HUES64 (cell line): ENCODE results near the gene RANBP3.
"Not testable (repeated sequence)": the region's sequence is repeated elsewhere in the genome, so short reads cannot be mapped to it uniquely, and the experiment has no call there.

Experiments
- H3K27ac ChIP-seq: 2 replicates; pipeline ENCODE4 v1.7.0; 2013; ENCODE audit warnings: low read depth, low read length, inconsistent platforms
- H3K27me3 ChIP-seq: 2 replicates; pipeline ENCODE4 v1.6.1; 2013; ENCODE audit warnings: mild to moderate bottlenecking, low read length; ENCODE audit not compliant: insufficient read depth
- H3K36me3 ChIP-seq: 2 replicates; pipeline ENCODE4 v1.6.1; 2013; ENCODE audit warnings: mild to moderate bottlenecking, low read length; ENCODE audit not compliant: insufficient read depth
- H3K4me1 ChIP-seq: 2 replicates; pipeline ENCODE4 v1.6.1; 2013; ENCODE audit warnings: mild to moderate bottlenecking, low read length, moderate library complexity; ENCODE audit not compliant: insufficient read depth
- H3K4me3 ChIP-seq: 2 replicates; pipeline ENCODE4 v1.5.1; 2013; ENCODE audit warnings: mild to moderate bottlenecking, low read length, moderate library complexity
- H3K9ac ChIP-seq: 2 replicates; pipeline ENCODE4 v1.6.1; 2013; ENCODE audit warnings: mild to moderate bottlenecking, low read depth, low read length
- H3K9me3 ChIP-seq: 2 replicates; pipeline ENCODE4 v1.6.1; 2013; ENCODE audit warnings: low read depth, low read length; ENCODE audit not compliant: insufficient read depth
- WGBS: fragments of 150-250, 120-280 bp; methylation state at CpG from one replicate; pipeline ENCODE4 v1.1.7; 2013; ENCODE audit warnings: missing lambda C conversion rate; 5-methylcytosine and 5-hydroxymethylcytosine counted together

RANBP3 gene

GRCh38 chr19:5895409-5895808, 82.5 kb downstream of the RANBP3 start:
- no peaks in the 10 kb centered on the region for H3K9me3 ChIP-seq
- WGBS, result 86% methylated on average over 15 of the region's 15 CpGs
- no peak overlapping the region for H3K27ac ChIP-seq

GRCh38 chr19:5894704-5895349, 83.1 kb downstream of the RANBP3 start:
- peaks cover 22% of the 10 kb centered on the region for H3K36me3 ChIP-seq
- no peaks in the 10 kb centered on the region for H3K27me3 ChIP-seq
- no peak overlapping the region for H3K27ac ChIP-seq
- H3K9ac ChIP-seq, result no peak overlapping the region
- 96% methylated on average over 28 of the region's 28 CpGs for WGBS
- H3K4me3 ChIP-seq, result no peak overlapping the region
- no peaks in the 10 kb centered on the region for H3K9me3 ChIP-seq
- no peaks in the 10 kb centered on the region for H3K4me1 ChIP-seq

More at GRCh38 chr19:5895409-5895808, 82.5 kb downstream of the RANBP3 start:
- H3K9ac ChIP-seq, result no peak overlapping the region
- H3K4me3 ChIP-seq, result no peak overlapping the region
- no peaks in the 10 kb centered on the region for H3K4me1 ChIP-seq
- peaks cover 28% of the 10 kb centered on the region for H3K36me3 ChIP-seq
- no peaks in the 10 kb centered on the region for H3K27me3 ChIP-seq

GRCh38 chr19:5893907-5894703, 83.8 kb downstream of the RANBP3 start:
- Histone ChIP-seq H3K27ac (no peak overlapping the region), H3K4me1 (no peaks in the 10 kb centered on the region), H3K9me3 (no peaks in the 10 kb centered on the region), H3K27me3 (no peaks in the 10 kb centered on the region), H3K36me3 (peaks cover 22% of the 10 kb centered on the region), H3K4me3 (no peak overlapping the region), H3K9ac (no peak overlapping the region)
- WGBS, result 88% methylated on average over 28 of the region's 28 CpGs

GRCh38 chr19:5893296-5893903, 84.5 kb downstream of the RANBP3 start:
- Histone ChIP-seq H3K4me3 (no peak overlapping the region), H3K27ac (no peak overlapping the region), H3K9ac (no peak overlapping the region)

GRCh38 chr19:5892772-5893275, 85.1 kb downstream of the RANBP3 start:
- Histone ChIP-seq H3K9ac (no peak overlapping the region), H3K4me1 (no peaks in the 10 kb centered on the region), H3K27me3 (no peaks in the 10 kb centered on the region), H3K9me3 (no peaks in the 10 kb centered on the region), H3K27ac (no peak overlapping the region), H3K4me3 (no peak overlapping the region), H3K36me3 (peaks cover 22% of the 10 kb centered on the region)
- 74% methylated on average over 15 of the region's 15 CpGs for WGBS

More at GRCh38 chr19:5893296-5893903, 84.5 kb downstream of the RANBP3 start:
- peaks cover 22% of the 10 kb centered on the region for H3K36me3 ChIP-seq
- no peaks in the 10 kb centered on the region for H3K27me3 ChIP-seq
- H3K4me1 ChIP-seq, result no peaks in the 10 kb centered on the region
- 79% methylated on average over 13 of the region's 13 CpGs for WGBS
- H3K9me3 ChIP-seq, result no peaks in the 10 kb centered on the region

- Histone ChIP-seq H3K9ac (no peak overlapping the region), H3K27me3 (no peaks in the 10 kb centered on the region), H3K36me3 (peaks cover 22% of the 10 kb centered on the region), H3K9me3 (no peaks in the 10 kb centered on the region), H3K4me1 (no peaks in the 10 kb centered on the region), H3K27ac (no peak overlapping the region), H3K4me3 (no peak overlapping the region)
- WGBS, result 41% methylated on average over 47 of the region's 48 CpGs
Observed at GRCh38 chr19:5891938-5892771, 85.8 kb downstream of the RANBP3 start.

GRCh38 chr19:5891572-5891937, 86.4 kb downstream of the RANBP3 start:
- Histone ChIP-seq H3K27ac (no peak overlapping the region), H3K9ac (no peak overlapping the region), H3K9me3 (no peaks in the 10 kb centered on the region), H3K27me3 (no peaks in the 10 kb centered on the region), H3K4me3 (no peak overlapping the region), H3K36me3 (peaks cover 18% of the 10 kb centered on the region), H3K4me1 (no peaks in the 10 kb centered on the region)
- WGBS, result 77% methylated on average over 4 of the region's 4 CpGs

GRCh38 chr19:5890099-5890498, 87.8 kb downstream of the RANBP3 start:
- 74% methylated on average over 10 of the region's 10 CpGs for WGBS
- Histone ChIP-seq H3K4me3 (no peak overlapping the region), H3K4me1 (no peaks in the 10 kb centered on the region), H3K36me3 (peaks cover 4% of the 10 kb centered on the region; the same call in 1 of the 2 replicates), H3K9me3 (no peaks in the 10 kb centered on the region), H3K9ac (no peak overlapping the region), H3K27ac (no peak overlapping the region), H3K27me3 (no peaks in the 10 kb centered on the region)

- Histone ChIP-seq H3K36me3 (no peaks in the 10 kb centered on the region), H3K4me1 (no peaks in the 10 kb centered on the region), H3K9ac (no peak overlapping the region), H3K27me3 (no peaks in the 10 kb centered on the region), H3K27ac (no peak overlapping the region), H3K4me3 (no peak overlapping the region), H3K9me3 (no peaks in the 10 kb centered on the region)
- WGBS, result 82% methylated on average over 17 of the region's 17 CpGs
Observed at GRCh38 chr19:5889288-5889971, 88.5 kb downstream of the RANBP3 start.

GRCh38 chr19:5884065-5884811, 93.7 kb downstream of the RANBP3 start:
- H3K27me3 ChIP-seq, H3K27ac ChIP-seq, H3K9ac ChIP-seq, H3K9me3 ChIP-seq, H3K36me3 ChIP-seq, H3K4me1 ChIP-seq, H3K4me3 ChIP-seq: not testable (repeated sequence)
- 84% methylated on average over 11 of the region's 11 CpGs for WGBS
